Panc1 (cell line): Measurements from ENCODE around the gene UBP1. TPM values are rescaled to one million over a fixed set of nuclear protein-coding genes. Genes with fewer than 3 reads are reported as not detected.
A peak's percentile ranks its signal among the peaks of the same experiment; 100 is the strongest.

Source experiments
- ATAC-seq: fragments of 200-7000 bp; cut with Tn5 transposase; 2 replicates; pipeline ENCODE4 v1.9.1; 2020; ENCODE audit warnings: mild to moderate bottlenecking, moderate library complexity
- BruUV-seq: library from RNA; stranded (reverse); fragments of 400-500 nt; replicated peaks from 2 replicates; lab custom pipeline; 2021; lab: Mats Ljungman, UMichigan
- CTCF ChIA-PET: fragments of 300-600 bp; sonication (Branson Sonifier 250); formaldehyde crosslinking; loops from one replicate; lab custom pipeline; 2022; ENCODE audit warnings: antibody characterized with exemption; lab: Charles Lee
- POLR2A ChIA-PET: fragments of 300-600 bp; sonication (Branson Sonifier 250); formaldehyde crosslinking; loops from one replicate; lab custom pipeline; 2022; ENCODE audit warnings: antibody characterized with exemption; lab: Charles Lee
- DNase-seq: peaks from one replicate; pipeline ENCODE4 v3.0.0-alpha.2; 2010; ENCODE audit warnings: low read depth, low spot score
- H3K27ac ChIP-seq: 2 replicates; pipeline ENCODE4 v1.5.1; 2011; ENCODE audit warnings: mild to moderate bottlenecking, low read length, inconsistent platforms
- H3K27me3 ChIP-seq: fragments of 200-500 bp; sonication (Bioruptor generic); 2 replicates; pipeline ENCODE4 v1.6.0; 2014; ENCODE audit warnings: low read length, inconsistent platforms; ENCODE audit not compliant: control insufficient read depth, insufficient read depth
- H3K36me3 ChIP-seq: fragments of 200-500 bp; sonication (Bioruptor generic); 2 replicates; pipeline ENCODE4 v1.5.1; 2014; ENCODE audit warnings: inconsistent platforms, mild to moderate bottlenecking, low read length, moderate library complexity; ENCODE audit not compliant: control insufficient read depth, insufficient read depth
- H3K4me1 ChIP-seq: 2 replicates; pipeline ENCODE4 v1.5.1; 2011; ENCODE audit warnings: inconsistent platforms, mild to moderate bottlenecking, low read length, moderate library complexity; ENCODE audit not compliant: control insufficient read depth, insufficient read depth
- H3K4me3 ChIP-seq, 2 experiments: 2 replicates each; pipeline ENCODE4 v1.5.1; 2011 to 2012; ENCODE audit warnings: low read depth in 2 of 2, low read length in 2 of 2, mild to moderate bottlenecking in 2 of 2, inconsistent platforms in 1 of 2, moderate library complexity in 1 of 2
- H3K9me3 ChIP-seq: fragments of 200-500 bp; sonication (Bioruptor generic); 2 replicates; pipeline ENCODE4 v1.5.1; 2014; ENCODE audit warnings: low read depth, mild to moderate bottlenecking, inconsistent platforms, low read length, moderate library complexity; ENCODE audit not compliant: control insufficient read depth, insufficient read depth
- CTCF ChIP-seq: fragments of 450-650 bp; IDR thresholded peaks from 2 replicates; pipeline ENCODE4 v1.5.1; 2017; ENCODE audit warnings: mild to moderate bottlenecking
- POLR2AphosphoS5 ChIP-seq: IDR thresholded peaks from 2 replicates; pipeline ENCODE4 v1.6.1; 2012; ENCODE audit warnings: mild to moderate bottlenecking, low read depth, low read length, moderate library complexity
- REST ChIP-seq, 2 experiments: IDR thresholded peaks; 2 replicates each; pipeline ENCODE4 v1.6.1; 2011 to 2012; ENCODE audit warnings: low read depth in 2 of 2, control low read depth in 1 of 2, low read length in 1 of 2, mild to moderate bottlenecking in 1 of 2, moderate library complexity in 1 of 2; ENCODE audit not compliant: insufficient read depth in 1 of 2
- SIN3A ChIP-seq: IDR thresholded peaks from 2 replicates; pipeline ENCODE4 v1.6.1; 2012; ENCODE audit warnings: low read depth, mild to moderate bottlenecking, low read length, moderate library complexity, borderline replicate concordance; ENCODE audit not compliant: insufficient read depth
- TCF7L2 ChIP-seq: IDR thresholded peaks from 2 replicates; pipeline ENCODE4 v1.6.1; 2011; ENCODE audit warnings: mild to moderate bottlenecking, low read depth, low read length, inconsistent platforms
- in situ Hi-C: cut with HindIII; loops from 2 replicates; pipeline ENCODE4 v1.10.0; 2016; ENCODE audit warnings: low sequenced_read_pairs, low pct_unique_long_range_greater_than_20kb
- intact Hi-C: fragments of 100-400 bp; cut with micrococcal nuclease; formaldehyde crosslinking; loops from one replicate; pipeline ENCODE4 v1.10.0; 2022; ENCODE audit not compliant: unreplicated experiment
- total RNA-seq: library from RNA; stranded (reverse); gene quantifications from one replicate; pipeline ENCODE4 v1.2.1, GENCODE V29; 2021; ENCODE audit not compliant: unreplicated experiment

The UBP1 gene
- total RNA-seq, 1 experiment from 2014 or later: 62.4 TPM

GRCh38 chr3:33377489-33377888, 62.7 kb downstream of the UBP1 start:
- Histone ChIP-seq H3K27me3 (no peaks in the 10 kb centered on the region), H3K9me3 (no peaks in the 10 kb centered on the region), H3K4me3 (no peak overlapping the region), H3K27ac (no peak overlapping the region), H3K4me1 (no peaks in the 10 kb centered on the region; the same call in 1 of the 2 replicates), H3K36me3 (peaks cover 9% of the 10 kb centered on the region)
- no TSS peak for BruUV-seq
- intact Hi-C loops (no loop called here), in situ Hi-C loops (no loop called here)
- CTCF ChIA-PET: no interaction called here
- POLR2A ChIA-PET: no interaction called here
- TF ChIP-seq TCF7L2 (no peak), POLR2AphosphoS5 (no peak)
- DNase-seq (no peak), ATAC-seq (0 out of 2 replicates have a peak, but pooled peaks have one; percentile 9)

GRCh38 chr3:33373082-33373437, 67.1 kb downstream of the UBP1 start:
- H3K36me3 ChIP-seq: peaks cover 9% of the 10 kb centered on the region; the same call in 1 of the 2 replicates
- no TSS peak for BruUV-seq
- DNase-seq: no peak
- no peak overlapping the region for H3K27ac ChIP-seq
- intact Hi-C loops: loop anchor here (1.0 to 5.0 kb wide), 2 partner anchors 242 to 426 kb away; no protein-coding TSS in a partner anchor
- H3K4me1 ChIP-seq: no peaks in the 10 kb centered on the region; the same call in 1 of the 2 replicates
- no peak overlapping the region for H3K4me3 ChIP-seq
- TF ChIP-seq SIN3A: no peak
- peak; percentile 26 for TF ChIP-seq CTCF
- no peak for TF ChIP-seq REST (IDR thresholded peaks at IDR 0.05; ENCODE audit: insufficient read depth in 1 of 2, low read depth in 2 of 2, low read length in 1 of 2)
- H3K27me3 ChIP-seq: no peaks in the 10 kb centered on the region
- ATAC-seq: peak; percentile 40; the same call in 1 of the 2 replicates
- peaks cover 3% of the 10 kb centered on the region; the same call in 1 of the 2 replicates for H3K9me3 ChIP-seq
- CTCF ChIA-PET: interaction anchor here (0.6 to 2.4 kb wide), 5 partner anchors 32 to 425 kb away, joined by 3 to 47 read pairs (median 4); no protein-coding TSS in a partner anchor
- POLR2A ChIA-PET: no interaction called here
- in situ Hi-C loops: no loop called here
